ENCODE data around the gene GAB2. TPM values are rescaled to one million over a fixed set of nuclear protein-coding genes. Genes with fewer than 3 reads are reported as not detected.

The GAB2 gene
- total RNA-seq, 5 donors from 2014 or later (not counting 1 experiment from before 2014, with no cell fraction given) = 5.4 to 17.2 (median 8.8) TPM

DNA sequence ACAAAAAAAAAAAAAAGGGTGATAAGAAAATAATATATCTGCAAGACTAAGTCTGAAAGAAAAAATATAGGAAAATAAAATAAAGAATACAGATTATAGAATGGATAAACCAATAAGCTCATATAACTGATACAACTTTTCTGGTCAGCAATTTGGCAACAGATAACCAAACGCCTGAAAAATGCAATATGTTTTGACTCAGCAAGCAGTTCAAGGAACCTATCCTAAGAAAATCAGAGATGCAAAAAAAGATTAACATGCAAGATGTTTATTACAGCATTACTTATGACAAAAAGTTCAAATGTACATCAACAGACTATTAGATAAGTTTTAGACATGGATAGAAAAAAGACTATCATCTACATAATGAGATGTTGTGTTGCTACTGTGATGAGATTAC is 27.1 kb upstream of the GAB2 start:
- H3K27ac Mint-ChIP-seq = no peak overlapping the region
- Histone ChIP-seq H3K27me3 (replicated peaks in 1 of 2; ENCODE audit: control insufficient read depth in 2 of 2, extremely low read depth in 1 of 2, insufficient read depth in 2 of 2, low read length in 1 of 2) (no peaks in the 10 kb centered on the region), H3K4me1 (ENCODE audit: control insufficient read depth in 1 of 2, extremely low read depth in 1 of 2, insufficient read depth in 2 of 2, low read length in 2 of 2) (no peaks in the 10 kb centered on the region), H3K4me3 (ENCODE audit: control insufficient read depth in 1 of 2, extremely low read depth in 1 of 2, low read length in 1 of 2) (no peak overlapping the region), H3K9me3 (no peaks in the 10 kb centered on the region), H3K27ac (ENCODE audit: low read length) (no peak overlapping the region), H3K36me3 (ENCODE audit: control insufficient read depth in 2 of 2, extremely low read depth in 1 of 2, insufficient read depth in 1 of 2, low read length in 1 of 2) (peaks cover 0 to 9% of the 10 kb centered on the region in 2 donors)
- ATAC-seq (replicated peaks in 1 of 4) (no peak), DNase-seq (no peak)
- no peaks in the 10 kb centered on the region for H3K4me1 Mint-ChIP-seq
- H3K36me3 Mint-ChIP-seq = peaks cover 27% of the 10 kb centered on the region
- WGBS (ENCODE audit: insufficient coverage) = no CpG with 5 or more reads among the region's 1 CpG
- no peaks in the 10 kb centered on the region for H3K9me3 Mint-ChIP-seq
- CTCF ChIA-PET = interaction anchor here in 1 of 2 donors (0.7 kb wide), 1 partner anchor 141 kb away, joined by 3 read pairs; no protein-coding TSS in a partner anchor
- H3K4me3 Mint-ChIP-seq = no peak overlapping the region
- no peaks in the 10 kb centered on the region for H3K27me3 Mint-ChIP-seq
- POLR2A ChIA-PET = no interaction called here

DNA sequence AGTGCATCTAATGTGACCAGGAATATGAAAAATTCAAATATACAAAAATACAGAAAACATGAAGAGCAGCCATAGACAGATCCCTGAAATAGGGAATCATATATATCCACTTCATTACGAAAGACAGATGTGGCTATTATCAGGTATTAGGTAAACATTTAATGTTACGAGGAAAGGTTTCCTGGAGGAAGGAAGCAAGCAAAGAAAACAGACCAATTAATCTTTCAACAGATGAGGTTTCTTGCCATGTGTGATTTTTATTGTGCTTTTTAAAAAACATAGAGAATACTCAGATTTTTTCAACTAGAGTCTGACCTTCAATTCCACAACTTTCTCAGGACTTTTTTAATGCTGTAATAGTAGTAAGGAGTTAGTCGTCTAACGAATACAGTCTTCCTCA is 24.3 kb upstream of the GAB2 start:
- H3K9me3 ChIP-seq = no peaks in the 10 kb centered on the region
- H3K4me3 ChIP-seq (ENCODE audit: control insufficient read depth in 1 of 2, extremely low read depth in 1 of 2, low read length in 1 of 2) = no peak overlapping the region
- no peak for ATAC-seq (replicated peaks in 1 of 4)
- H3K4me3 Mint-ChIP-seq = no peak overlapping the region
- H3K27ac ChIP-seq (ENCODE audit: low read length) = no peak overlapping the region
- H3K36me3 ChIP-seq (ENCODE audit: control insufficient read depth in 2 of 2, extremely low read depth in 1 of 2, insufficient read depth in 1 of 2, low read length in 1 of 2) = peaks cover 0 to 9% of the 10 kb centered on the region in 2 donors
- DNase-seq = no peak
- ChIA-PET POLR2A (no interaction called here), CTCF (no interaction called here)
- no peaks in the 10 kb centered on the region for H3K4me1 Mint-ChIP-seq
- H3K36me3 Mint-ChIP-seq = peaks cover 34% of the 10 kb centered on the region
- no peaks in the 10 kb centered on the region for H3K9me3 Mint-ChIP-seq
- H3K4me1 ChIP-seq (ENCODE audit: control insufficient read depth in 1 of 2, extremely low read depth in 1 of 2, insufficient read depth in 2 of 2, low read length in 2 of 2) = no peaks in the 10 kb centered on the region
- no CpG with 5 or more reads among the region's 4 CpGs for WGBS (ENCODE audit: insufficient coverage)
- H3K27me3 Mint-ChIP-seq = no peaks in the 10 kb centered on the region
- H3K27ac Mint-ChIP-seq = no peak overlapping the region
- no peaks in the 10 kb centered on the region for H3K27me3 ChIP-seq (replicated peaks in 1 of 2; ENCODE audit: control insufficient read depth in 2 of 2, extremely low read depth in 1 of 2, insufficient read depth in 2 of 2, low read length in 1 of 2)

DNA sequence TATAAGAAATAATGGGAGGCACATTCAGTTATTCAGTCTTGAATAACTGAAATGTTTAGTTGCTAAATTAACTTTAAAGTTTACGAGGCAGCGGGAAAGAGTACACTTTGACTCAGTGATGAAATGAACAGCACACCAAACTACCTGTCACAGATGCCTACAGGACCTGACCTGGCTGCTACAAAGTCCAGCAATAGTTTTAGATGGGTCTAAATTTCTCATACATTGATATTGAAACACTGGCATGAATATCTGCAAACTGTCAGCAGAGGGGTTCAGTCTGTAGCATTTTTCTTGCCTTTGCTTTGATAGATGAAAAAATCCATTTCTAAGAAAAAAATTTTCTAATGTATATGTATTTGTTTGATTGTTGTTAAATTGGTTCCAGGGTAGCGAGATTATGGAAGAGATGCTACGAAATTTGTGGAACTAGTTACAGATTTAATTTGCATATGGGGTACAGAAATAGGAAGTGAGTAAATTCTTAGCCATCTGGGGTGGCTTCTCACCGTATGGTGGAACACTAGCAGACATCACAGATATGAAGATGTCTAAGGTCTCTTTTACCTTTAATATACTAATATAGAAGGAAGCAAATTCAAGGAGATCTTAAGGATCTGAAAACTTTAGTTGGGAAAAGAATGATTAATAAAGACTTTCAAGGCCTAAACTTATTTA is 20.8 kb upstream of the GAB2 start:
- H3K4me3 ChIP-seq (ENCODE audit: control insufficient read depth in 1 of 2, extremely low read depth in 1 of 2, low read length in 1 of 2) = no peak overlapping the region
- Mint-ChIP-seq H3K4me1 (no peaks in the 10 kb centered on the region), H3K36me3 (peaks cover 34% of the 10 kb centered on the region), H3K4me3 (no peak overlapping the region), H3K27me3 (no peaks in the 10 kb centered on the region), H3K27ac (no peak overlapping the region), H3K9me3 (no peaks in the 10 kb centered on the region)
- H3K36me3 ChIP-seq (ENCODE audit: control insufficient read depth in 2 of 2, extremely low read depth in 1 of 2, insufficient read depth in 1 of 2, low read length in 1 of 2) = peaks cover 0 to 13% of the 10 kb centered on the region in 2 donors
- DNase-seq = no peak
- ATAC-seq (replicated peaks in 1 of 4) = no peak
- H3K27me3 ChIP-seq (replicated peaks in 1 of 2; ENCODE audit: control insufficient read depth in 2 of 2, extremely low read depth in 1 of 2, insufficient read depth in 2 of 2, low read length in 1 of 2) = no peaks in the 10 kb centered on the region
- CTCF ChIA-PET = interaction anchor here in 1 of 2 donors (0.5 to 1.2 kb wide), 2 partner anchors 55 to 78 kb away, joined by 3 read pairs; no protein-coding TSS in a partner anchor
- no peaks in the 10 kb centered on the region for H3K4me1 ChIP-seq (ENCODE audit: control insufficient read depth in 1 of 2, extremely low read depth in 1 of 2, insufficient read depth in 2 of 2, low read length in 2 of 2)
- POLR2A ChIA-PET = no interaction called here
- no CpG with 5 or more reads among the region's 5 CpGs for WGBS (ENCODE audit: insufficient coverage)
- no peak overlapping the region for H3K27ac ChIP-seq (ENCODE audit: low read length)
- no peaks in the 10 kb centered on the region for H3K9me3 ChIP-seq

- Histone ChIP-seq H3K27ac (ENCODE audit: low read length) (no peak overlapping the region), H3K27me3 (replicated peaks in 1 of 2; ENCODE audit: control insufficient read depth in 2 of 2, extremely low read depth in 1 of 2, insufficient read depth in 2 of 2, low read length in 1 of 2) (no peaks in the 10 kb centered on the region), H3K36me3 (ENCODE audit: control insufficient read depth in 2 of 2, extremely low read depth in 1 of 2, insufficient read depth in 1 of 2, low read length in 1 of 2) (peaks cover 4 to 7% of the 10 kb centered on the region in 2 donors), H3K4me1 (ENCODE audit: control insufficient read depth in 1 of 2, extremely low read depth in 1 of 2, insufficient read depth in 2 of 2, low read length in 2 of 2) (peaks cover 0 to 3% of the 10 kb centered on the region in 2 experiments), H3K4me3 (ENCODE audit: control insufficient read depth in 1 of 2, extremely low read depth in 1 of 2, low read length in 1 of 2) (no peak overlapping the region), H3K9me3 (no peaks in the 10 kb centered on the region)
- CTCF ChIA-PET = no interaction called here
- no peaks in the 10 kb centered on the region for H3K9me3 Mint-ChIP-seq
- POLR2A ChIA-PET = no interaction called here
- no CpG with 5 or more reads among the region's 1 CpG for WGBS (ENCODE audit: insufficient coverage)
- H3K27ac Mint-ChIP-seq = no peak overlapping the region
- H3K27me3 Mint-ChIP-seq = no peaks in the 10 kb centered on the region
- peaks cover 18% of the 10 kb centered on the region for H3K36me3 Mint-ChIP-seq
- H3K4me1 Mint-ChIP-seq = peaks cover 0 to 11% (median 0%) of the 10 kb centered on the region in 3 donors
- no peak for DNase-seq
- H3K4me3 Mint-ChIP-seq = no peak overlapping the region
- ATAC-seq (replicated peaks in 1 of 4) = no peak
These were observed 15.3 kb upstream of the GAB2 start for GRCh38 chr11:78432956-78433355.

DNA sequence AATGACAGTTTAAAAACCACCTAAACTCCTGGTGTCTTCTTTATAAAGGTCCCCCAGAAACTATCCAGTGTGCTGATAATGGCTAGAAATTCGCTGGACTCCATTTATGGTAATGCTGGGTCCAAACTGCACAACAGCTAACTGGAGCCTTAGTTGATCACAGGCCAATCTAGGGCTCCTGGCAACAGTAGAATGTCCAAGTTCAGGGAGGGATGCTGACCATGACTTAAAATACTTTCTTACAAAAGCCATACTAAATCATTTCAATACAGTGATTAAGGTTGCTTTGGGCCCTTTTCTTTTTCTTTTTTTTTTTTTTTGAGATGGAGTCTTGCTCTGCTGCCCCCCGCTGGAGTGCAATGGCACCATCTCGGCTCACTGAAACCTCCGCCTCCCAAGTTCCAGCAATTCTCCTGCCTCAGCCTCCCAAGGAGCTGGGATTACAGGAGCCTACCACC is 14.5 kb upstream of the GAB2 start:
- DNase-seq (peak in 2 of 35 experiments; percentile 10 to 16), ATAC-seq (replicated peaks in 1 of 4) (no peak)
- Mint-ChIP-seq H3K9me3 (no peaks in the 10 kb centered on the region), H3K27ac (no peak overlapping the region), H3K36me3 (peaks cover 15% of the 10 kb centered on the region), H3K4me3 (no peak overlapping the region), H3K4me1 (peaks cover 0 to 11% (median 0%) of the 10 kb centered on the region in 3 donors), H3K27me3 (no peaks in the 10 kb centered on the region)
- Histone ChIP-seq H3K27me3 (replicated peaks in 1 of 2; ENCODE audit: control insufficient read depth in 2 of 2, extremely low read depth in 1 of 2, insufficient read depth in 2 of 2, low read length in 1 of 2) (no peaks in the 10 kb centered on the region), H3K27ac (ENCODE audit: low read length) (no peak overlapping the region), H3K36me3 (ENCODE audit: control insufficient read depth in 2 of 2, extremely low read depth in 1 of 2, insufficient read depth in 1 of 2, low read length in 1 of 2) (peaks cover 4 to 7% of the 10 kb centered on the region in 2 donors), H3K9me3 (no peaks in the 10 kb centered on the region), H3K4me3 (ENCODE audit: control insufficient read depth in 1 of 2, extremely low read depth in 1 of 2, low read length in 1 of 2) (no peak overlapping the region), H3K4me1 (ENCODE audit: control insufficient read depth in 1 of 2, extremely low read depth in 1 of 2, insufficient read depth in 2 of 2, low read length in 2 of 2) (peaks cover 0 to 3% of the 10 kb centered on the region in 2 experiments)
- POLR2A ChIA-PET = no interaction called here
- CTCF ChIA-PET = interaction anchor here (0.7 to 1.4 kb wide), 3 partner anchors 14 to 49 kb away, joined by 3 to 8 read pairs (median 3); no protein-coding TSS in a partner anchor
- no CpG with 5 or more reads among the region's 4 CpGs for WGBS (ENCODE audit: insufficient coverage)

DNA sequence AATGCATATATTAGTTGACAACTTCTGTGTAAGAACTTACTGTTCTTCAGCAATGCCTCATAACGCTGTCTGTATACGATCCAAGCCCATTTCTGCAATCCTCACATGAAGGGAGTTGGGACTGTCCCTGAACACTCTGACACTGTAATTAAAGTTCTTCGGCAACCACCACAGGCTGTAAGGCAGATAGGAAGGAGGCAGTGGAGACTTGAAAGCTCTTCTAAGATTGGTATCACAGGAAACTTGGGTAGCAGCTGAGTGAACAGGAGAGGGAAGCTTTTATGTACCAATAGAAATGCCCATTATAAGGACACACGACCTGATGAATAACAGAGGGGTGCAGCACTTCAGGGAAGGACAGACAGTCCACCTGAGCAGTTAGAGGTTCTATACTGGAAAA is 12.0 kb upstream of the GAB2 start:
- peaks cover 0 to 3% of the 10 kb centered on the region in 2 experiments for H3K4me1 ChIP-seq (ENCODE audit: control insufficient read depth in 1 of 2, extremely low read depth in 1 of 2, insufficient read depth in 2 of 2, low read length in 2 of 2)

More for the DNA sequence above, 12.0 kb upstream of the GAB2 start:
- Mint-ChIP-seq H3K27ac (no peak overlapping the region), H3K9me3 (no peaks in the 10 kb centered on the region), H3K27me3 (no peaks in the 10 kb centered on the region), H3K4me3 (no peak overlapping the region), H3K36me3 (peaks cover 10% of the 10 kb centered on the region), H3K4me1 (peaks cover 0 to 12% (median 0%) of the 10 kb centered on the region in 3 donors)
- CTCF ChIA-PET = interaction anchor here in 1 of 2 donors (0.6 to 1.8 kb wide), 2 partner anchors 11 to 134 kb away, joined by 4 to 6 read pairs; partner anchors contain the start of gene GAB2
- Histone ChIP-seq H3K27me3 (replicated peaks in 1 of 2; ENCODE audit: control insufficient read depth in 2 of 2, extremely low read depth in 1 of 2, insufficient read depth in 2 of 2, low read length in 1 of 2) (no peaks in the 10 kb centered on the region), H3K36me3 (ENCODE audit: control insufficient read depth in 2 of 2, extremely low read depth in 1 of 2, insufficient read depth in 1 of 2, low read length in 1 of 2) (peaks cover 0 to 7% of the 10 kb centered on the region in 2 donors), H3K9me3 (no peaks in the 10 kb centered on the region), H3K4me3 (ENCODE audit: control insufficient read depth in 1 of 2, extremely low read depth in 1 of 2, low read length in 1 of 2) (no peak overlapping the region), H3K27ac (ENCODE audit: low read length) (no peak overlapping the region)
- DNase-seq (no peak), ATAC-seq (replicated peaks in 1 of 4) (peak in 1 of 4 experiments; percentile 56)
- POLR2A ChIA-PET = no interaction called here
- WGBS (ENCODE audit: insufficient coverage) = 17% methylated on average over 1 of the region's 4 CpGs

All from T-cell (primary cell).